PFSK-1 (cell line): ENCODE results near the gene PARD3B.

Source experiments
- REST ChIP-seq, 2 experiments: IDR thresholded peaks; 2 replicates each; pipeline versions ENCODE4 v1.6.1 to v1.8.0; 2011 to 2012; ENCODE audit warnings: low read depth in 2 of 2, low read length in 2 of 2, control low read depth in 1 of 2, inconsistent platforms in 1 of 2, mild to moderate bottlenecking in 1 of 2, moderate library complexity in 1 of 2; ENCODE audit not compliant: insufficient read depth in 1 of 2
- SIN3A ChIP-seq: IDR thresholded peaks from 2 replicates; pipeline ENCODE4 v1.6.1; 2012; ENCODE audit warnings: mild to moderate bottlenecking, low read length, moderate library complexity, borderline replicate concordance; ENCODE audit not compliant: insufficient read depth
- TAF1 ChIP-seq: IDR thresholded peaks from 2 replicates; pipeline ENCODE4 v1.6.1; 2012; ENCODE audit warnings: low read length, control low read depth, borderline replicate concordance; ENCODE audit not compliant: insufficient read depth

GRCh38 chr2:205539603-205540002 is 994.3 kb downstream of the PARD3B start:
- TF ChIP-seq TAF1 (no peak), SIN3A (no peak), REST (IDR thresholded peaks at IDR 0.05; ENCODE audit: insufficient read depth in 1 of 2, low read depth in 2 of 2, low read length in 2 of 2) (no peak)
